Endothelial cell (in vitro differentiated cells): ENCODE measurements around the gene C12orf56. TPM values are rescaled to one million over a fixed set of nuclear protein-coding genes. Genes with fewer than 3 reads are reported as not detected.
"Not testable (repeated sequence)": the region's sequence is repeated elsewhere in the genome, so short reads cannot be mapped to it uniquely, and the experiment has no call there.

Experiments used
- DNase-seq: peaks from one replicate; pipeline ENCODE4 v3.0.0; 2021; ENCODE audit warnings: low spot score
- H3K27ac Mint-ChIP-seq: one replicate; pipeline ENCODE4 v1.8.0; 2021; ENCODE audit warnings: mixed read lengths, inconsistent platforms; ENCODE audit not compliant: unreplicated experiment
- H3K27me3 Mint-ChIP-seq: one replicate; pipeline ENCODE4 v1.8.0; 2021; ENCODE audit warnings: mild to moderate bottlenecking, moderate library complexity, mixed read lengths, inconsistent platforms; ENCODE audit not compliant: unreplicated experiment
- H3K36me3 Mint-ChIP-seq: one replicate; pipeline ENCODE4 v1.8.0; 2021; ENCODE audit warnings: mild to moderate bottlenecking, low read depth, mixed read lengths, inconsistent platforms; ENCODE audit not compliant: unreplicated experiment
- H3K4me1 Mint-ChIP-seq: one replicate; pipeline ENCODE4 v1.8.0; 2021; ENCODE audit warnings: mild to moderate bottlenecking, mixed read lengths, inconsistent platforms; ENCODE audit not compliant: unreplicated experiment
- H3K4me3 Mint-ChIP-seq: one replicate; pipeline ENCODE4 v1.8.0; 2021; ENCODE audit warnings: mild to moderate bottlenecking, mixed read lengths, inconsistent platforms; ENCODE audit not compliant: unreplicated experiment
- H3K9me3 Mint-ChIP-seq: one replicate; pipeline ENCODE4 v1.8.0; 2021; ENCODE audit warnings: mixed read lengths, inconsistent platforms; ENCODE audit not compliant: unreplicated experiment
- CTCF ChIP-seq: fragments of 200-600 bp; sonication (generic); IDR thresholded peaks from one replicate; pipeline ENCODE4 v1.5.0; 2021; ENCODE audit warnings: antibody characterized with exemption; ENCODE audit not compliant: unreplicated experiment
- total RNA-seq: library from RNA; stranded (reverse); fragmentation: NEBNext Ultra II Directional; extraction: Animal tissue kit (Norgen Biotek cat#: 25700); gene quantifications from one replicate; pipeline ENCODE4 v1.2.1, GENCODE V29; 2021; ENCODE audit not compliant: unreplicated experiment

Gene C12orf56
- total RNA-seq, 1 donor from 2014 or later: 0.62 TPM

- Mint-ChIP-seq H3K27me3 (peaks cover 4% of the 10 kb centered on the region), H3K4me1 (peaks cover 24% of the 10 kb centered on the region), H3K9me3 (no peaks in the 10 kb centered on the region), H3K4me3 (no peak overlapping the region), H3K36me3 (no peaks in the 10 kb centered on the region), H3K27ac (no peak overlapping the region)
- DNase-seq: no peak
- no peak for TF ChIP-seq CTCF
Observed at GRCh38 chr12:64220046-64220445, 170.5 kb downstream of the C12orf56 start.

- no peak for DNase-seq
- no peak overlapping the region for H3K4me3 Mint-ChIP-seq
Observed at GRCh38 chr12:64219145-64219544, 171.4 kb downstream of the C12orf56 start.

GRCh38 chr12:64218597-64218996, 172.0 kb downstream of the C12orf56 start:
- Mint-ChIP-seq H3K36me3 (no peaks in the 10 kb centered on the region), H3K27me3 (peaks cover 3% of the 10 kb centered on the region), H3K27ac (peak overlapping the region; percentile 49), H3K4me1 (peaks cover 24% of the 10 kb centered on the region), H3K4me3 (no peak overlapping the region), H3K9me3 (no peaks in the 10 kb centered on the region)
- TF ChIP-seq CTCF: no peak
- DNase-seq: no peak

More at GRCh38 chr12:64219145-64219544, 171.4 kb downstream of the C12orf56 start:
- H3K36me3 Mint-ChIP-seq: no peaks in the 10 kb centered on the region
- no peak for TF ChIP-seq CTCF
- peak overlapping the region; percentile 85 for H3K27ac Mint-ChIP-seq
- peaks cover 24% of the 10 kb centered on the region for H3K4me1 Mint-ChIP-seq
- H3K27me3 Mint-ChIP-seq: peaks cover 3% of the 10 kb centered on the region
- H3K9me3 Mint-ChIP-seq: no peaks in the 10 kb centered on the region

- not testable (repeated sequence) for H3K27ac Mint-ChIP-seq, H3K4me3 Mint-ChIP-seq, H3K36me3 Mint-ChIP-seq, DNase-seq, H3K9me3 Mint-ChIP-seq, H3K27me3 Mint-ChIP-seq
- H3K4me1 Mint-ChIP-seq: peaks cover 24% of the 10 kb centered on the region
Observed at GRCh38 chr12:64217643-64218042, 172.9 kb downstream of the C12orf56 start.

GRCh38 chr12:64216239-64216638, 174.3 kb downstream of the C12orf56 start:
- no peaks in the 10 kb centered on the region for H3K27me3 Mint-ChIP-seq
- no peak for TF ChIP-seq CTCF
- no peaks in the 10 kb centered on the region for H3K36me3 Mint-ChIP-seq
- peaks cover 19% of the 10 kb centered on the region for H3K4me1 Mint-ChIP-seq
- H3K4me3 Mint-ChIP-seq: no peak overlapping the region
- H3K9me3 Mint-ChIP-seq: no peaks in the 10 kb centered on the region
- no peak for DNase-seq
- H3K27ac Mint-ChIP-seq: no peak overlapping the region

Other genes with a start within 250 kb of the C12orf56 start
- gene KICS2, start 168.5 kb downstream of the C12orf56 start, total RNA-seq: 2.5 TPM
- 46.5 TPM for gene XPOT, start 13.6 kb upstream of the C12orf56 start, total RNA-seq
- gene TBK1, start 61.4 kb upstream of the C12orf56 start, total RNA-seq: 20.6 TPM
- gene RASSF3, start 219.7 kb upstream of the C12orf56 start, total RNA-seq: 43.5 TPM